Mucosa of rectum (tissue), 2 donors: Measurements from ENCODE around the gene KRTAP5-2.
"Not testable (repeated sequence)": the region's sequence is repeated elsewhere in the genome, so short reads cannot be mapped to it uniquely, and the experiment has no call there.

Experiments
- H3K27ac ChIP-seq, 2 donors: one replicate each; pipeline ENCODE4 v1.7.0; 2013; ENCODE audit warnings: inconsistent platforms in 2 of 2, low read depth in 2 of 2, low read length in 2 of 2
- H3K27me3 ChIP-seq, 2 donors: one replicate each; pipeline ENCODE4 v1.7.0; 2013; ENCODE audit warnings: low read length in 2 of 2; ENCODE audit not compliant: control insufficient read depth in 2 of 2, insufficient read depth in 2 of 2
- H3K36me3 ChIP-seq, 2 donors: one replicate each; pipeline ENCODE4 v1.7.0; 2013; ENCODE audit warnings: low read length in 2 of 2; ENCODE audit not compliant: control insufficient read depth in 2 of 2, insufficient read depth in 2 of 2
- H3K4me1 ChIP-seq, 2 donors: one replicate each; pipeline ENCODE4 v1.7.0; 2013; ENCODE audit warnings: low read length in 2 of 2, mild to moderate bottlenecking in 1 of 2; ENCODE audit not compliant: control insufficient read depth in 2 of 2, insufficient read depth in 2 of 2
- H3K4me3 ChIP-seq, 2 donors: one replicate each; pipeline ENCODE4 v1.7.0; 2013; ENCODE audit warnings: low read length in 2 of 2
- H3K9ac ChIP-seq, 2 donors: one replicate each; pipeline ENCODE4 v1.7.0; 2013; ENCODE audit warnings: low read length in 2 of 2, low read depth in 1 of 2, mild to moderate bottlenecking in 1 of 2
- H3K9me3 ChIP-seq, 2 donors: one replicate each; pipeline ENCODE4 v1.7.0; 2013; ENCODE audit warnings: low read length in 2 of 2; ENCODE audit not compliant: control insufficient read depth in 2 of 2
- donor health status: healthy.
- donor health status: Normal muscosa, but diverticular disease.

Gene KRTAP5-2, protein sequence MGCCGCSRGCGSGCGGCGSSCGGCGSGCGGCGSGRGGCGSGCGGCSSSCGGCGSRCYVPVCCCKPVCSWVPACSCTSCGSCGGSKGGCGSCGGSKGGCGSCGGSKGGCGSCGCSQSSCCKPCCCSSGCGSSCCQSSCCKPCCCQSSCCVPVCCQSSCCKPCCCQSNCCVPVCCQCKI

DNA sequence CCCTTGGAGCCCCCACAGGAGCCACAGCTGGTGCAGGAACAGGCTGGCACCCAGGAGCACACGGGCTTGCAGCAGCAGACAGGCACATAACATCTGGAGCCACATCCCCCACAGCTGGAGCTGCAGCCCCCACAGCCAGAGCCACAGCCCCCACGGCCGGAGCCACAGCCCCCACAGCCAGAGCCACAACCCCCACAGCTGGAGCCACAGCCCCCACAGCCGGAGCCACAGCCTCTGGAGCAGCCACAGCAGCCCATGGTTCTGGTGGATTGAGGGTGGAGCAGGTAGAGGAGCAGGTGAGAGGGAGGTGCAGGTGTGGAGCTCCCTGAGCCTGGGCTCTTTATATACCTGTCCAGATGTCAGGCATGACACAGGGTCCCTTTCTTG lies at the start of gene KRTAP5-2:
Gene KRTAP5-2, minus strand, starts transcription at position 301 of the 387 bp plus-strand sequence. Its CDS starts 44 bp downstream, at position 257.
- no peak within 1 kb of the TSS for H3K4me3 ChIP-seq
- H3K9me3 ChIP-seq = no peaks in the 10 kb centered on the region
- no peak within 1 kb of the TSS for H3K9ac ChIP-seq
- no peak within 1 kb of the TSS for H3K27ac ChIP-seq
- H3K27me3 ChIP-seq = no peaks in the 10 kb centered on the region
- H3K36me3 ChIP-seq = no peaks in the 10 kb centered on the region
- H3K4me1 ChIP-seq = peaks cover 10 to 19% of the 10 kb centered on the region in 2 donors

DNA sequence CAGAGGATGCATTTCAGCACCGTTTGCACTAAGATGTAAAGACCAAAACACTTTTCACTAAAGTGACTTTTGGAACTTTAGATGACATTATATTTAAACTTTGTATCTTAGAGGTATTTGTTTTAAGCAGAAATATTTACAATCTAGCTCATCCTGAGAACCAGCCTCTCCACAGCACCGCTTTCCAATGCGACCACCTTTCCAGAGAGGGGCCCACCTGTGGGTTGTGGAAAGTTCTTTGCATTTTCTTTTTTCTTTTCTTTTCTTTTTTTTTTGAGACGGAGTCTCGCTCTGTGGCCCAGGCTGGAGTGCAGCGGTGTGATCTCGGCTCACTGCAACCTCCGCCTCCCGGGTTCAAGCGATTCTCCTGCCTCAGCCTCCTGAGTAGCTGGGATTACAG lies 48.4 kb upstream of the KRTAP5-2 start:
- not testable (repeated sequence) for H3K9me3 ChIP-seq, H3K27me3 ChIP-seq, H3K27ac ChIP-seq, H3K4me1 ChIP-seq, H3K9ac ChIP-seq, H3K4me3 ChIP-seq, H3K36me3 ChIP-seq

DNA sequence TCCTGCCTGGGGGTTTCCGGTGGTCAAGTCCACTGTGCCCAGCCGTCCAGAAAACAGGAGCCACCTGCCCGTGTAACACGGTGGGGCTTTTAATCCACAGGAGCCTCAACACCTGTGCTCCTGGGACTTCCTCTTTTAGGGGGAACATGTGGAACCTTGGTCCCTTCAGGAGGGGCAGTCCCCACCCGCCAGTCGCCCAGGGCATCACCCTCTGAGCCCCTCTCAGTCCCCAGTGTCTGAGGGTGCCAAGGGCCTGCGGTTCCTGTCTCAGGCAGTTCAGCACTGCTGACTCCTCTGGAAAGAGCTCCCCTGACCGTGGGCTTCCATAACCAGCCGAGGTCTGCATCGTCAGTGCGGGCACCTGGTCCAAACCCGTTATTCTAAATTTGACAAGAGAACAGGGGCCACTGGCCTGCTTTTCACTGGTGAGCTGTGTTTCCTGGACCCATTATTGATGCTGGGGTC lies 47.3 kb upstream of the KRTAP5-2 start:
- Histone ChIP-seq H3K27ac (no peak overlapping the region), H3K9me3 (no peaks in the 10 kb centered on the region), H3K4me1 (no peaks in the 10 kb centered on the region), H3K9ac (no peak overlapping the region), H3K36me3 (no peaks in the 10 kb centered on the region), H3K27me3 (no peaks in the 10 kb centered on the region), H3K4me3 (no peak overlapping the region)

- H3K4me1 ChIP-seq = peaks cover 0 to 3% of the 10 kb centered on the region in 2 donors
- no peaks in the 10 kb centered on the region for H3K27me3 ChIP-seq
- H3K9me3 ChIP-seq = no peaks in the 10 kb centered on the region
- H3K36me3 ChIP-seq = no peaks in the 10 kb centered on the region
- no peak overlapping the region for H3K9ac ChIP-seq
- no peak overlapping the region for H3K4me3 ChIP-seq
- H3K27ac ChIP-seq = no peak overlapping the region
Measured at GRCh38 chr11:1644601-1645356, 46.7 kb upstream of the KRTAP5-2 start.

- no peak overlapping the region for H3K27ac ChIP-seq
- H3K4me1 ChIP-seq = peaks cover 5 to 19% of the 10 kb centered on the region in 2 donors
- H3K9me3 ChIP-seq = no peaks in the 10 kb centered on the region
- H3K27me3 ChIP-seq = no peaks in the 10 kb centered on the region
- H3K36me3 ChIP-seq = no peaks in the 10 kb centered on the region
- H3K9ac ChIP-seq = no peak overlapping the region
- no peak overlapping the region for H3K4me3 ChIP-seq
Measured at GRCh38 chr11:1643146-1643690, 45.1 kb upstream of the KRTAP5-2 start.

- Histone ChIP-seq H3K4me3 (no peak overlapping the region), H3K9ac (no peak overlapping the region), H3K4me1 (peaks cover 5 to 19% of the 10 kb centered on the region in 2 donors), H3K9me3 (no peaks in the 10 kb centered on the region), H3K36me3 (no peaks in the 10 kb centered on the region), H3K27ac (no peak overlapping the region), H3K27me3 (no peaks in the 10 kb centered on the region)
Measured at GRCh38 chr11:1642288-1643145, 44.4 kb upstream of the KRTAP5-2 start.

GRCh38 chr11:1641096-1641495 lies 43.0 kb upstream of the KRTAP5-2 start:
- Histone ChIP-seq H3K9ac (no peak overlapping the region), H3K36me3 (no peaks in the 10 kb centered on the region), H3K27me3 (no peaks in the 10 kb centered on the region), H3K9me3 (no peaks in the 10 kb centered on the region), H3K4me3 (no peak overlapping the region), H3K27ac (no peak overlapping the region), H3K4me1 (peaks cover 5 to 19% of the 10 kb centered on the region in 2 donors)

GRCh38 chr11:1640076-1640946 lies 42.2 kb upstream of the KRTAP5-2 start:
- no peaks in the 10 kb centered on the region for H3K27me3 ChIP-seq
- H3K36me3 ChIP-seq = no peaks in the 10 kb centered on the region
- H3K27ac ChIP-seq = no peak overlapping the region
- H3K4me3 ChIP-seq = no peak overlapping the region
- H3K4me1 ChIP-seq = peaks cover 5 to 19% of the 10 kb centered on the region in 2 donors
- H3K9me3 ChIP-seq = no peaks in the 10 kb centered on the region
- H3K9ac ChIP-seq = no peak overlapping the region

DNA sequence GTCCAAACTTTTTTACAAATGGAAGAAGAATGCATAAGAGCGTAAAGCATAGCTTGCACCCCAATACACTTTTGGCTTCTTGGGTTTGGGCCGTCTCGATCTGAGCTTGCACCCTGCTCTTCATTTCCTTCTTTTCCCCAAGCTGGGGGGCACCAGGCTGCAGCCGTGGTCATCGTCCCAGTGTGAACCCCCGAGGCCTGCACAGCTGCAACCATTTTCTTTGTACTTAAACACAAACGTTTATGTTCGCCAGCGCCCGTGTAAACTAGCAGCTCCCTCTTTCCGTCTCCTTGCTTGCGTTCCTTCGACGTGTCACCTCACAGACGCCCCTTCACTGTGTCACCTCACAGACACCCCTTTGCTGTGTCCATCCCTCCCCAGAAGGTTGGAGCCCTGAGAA lies 41.6 kb upstream of the KRTAP5-2 start:
- Histone ChIP-seq H3K9ac (no peak overlapping the region), H3K4me1 (peaks cover 5 to 19% of the 10 kb centered on the region in 2 donors), H3K27ac (peak overlapping the region in 1 of 2 donors; percentile 64), H3K36me3 (no peaks in the 10 kb centered on the region), H3K9me3 (no peaks in the 10 kb centered on the region), H3K4me3 (no peak overlapping the region), H3K27me3 (no peaks in the 10 kb centered on the region)
